ENCODE measurements around the gene ORM2. TPM values are rescaled to one million over a fixed set of nuclear protein-coding genes. Genes with fewer than 3 reads are reported as not detected.
A peak's percentile ranks its signal among the peaks of the same experiment; 100 is the strongest.
"Not testable (repeated sequence)": the region's sequence is repeated elsewhere in the genome, so short reads cannot be mapped to it uniquely, and the experiment has no call there.

Gene ORM2
- total RNA-seq (1 to 10 TPM in 2 of 5 donors, not detected in 3; 1.2 to 2.0 TPM), polyA plus RNA-seq (10 to 100 TPM in 1 of 3 donors, 1 to 10 TPM in 1, not detected in 1; 4.9 to 17.1 TPM)
- long read RNA-seq, donor 1, result 0 reads
- long read RNA-seq, donor 2, result 0 reads
- long read RNA-seq, donor 3, result 0 reads
- long read RNA-seq, donor 4, result 0 reads
- long read RNA-seq, donor 5, result 0 reads
- long read RNA-seq, donor 6, partial matches to known transcripts, result 0 of 1 reads
- long read RNA-seq, donor 6, other reads (novel, unspliced or antisense), result 0 of 1 reads
- long read RNA-seq, donor 7, partial matches to known transcripts, result 0 of 1 reads
- long read RNA-seq, donor 7, other reads (novel, unspliced or antisense), result 0 of 1 reads
- long read RNA-seq, donor 8, partial matches to known transcripts, result 0 of 1 reads
- long read RNA-seq, donor 8, other reads (novel, unspliced or antisense), result 0 of 1 reads
- long read RNA-seq, donor 9, result 0 reads
- long read RNA-seq, donor 10, result 0 reads

DNA sequence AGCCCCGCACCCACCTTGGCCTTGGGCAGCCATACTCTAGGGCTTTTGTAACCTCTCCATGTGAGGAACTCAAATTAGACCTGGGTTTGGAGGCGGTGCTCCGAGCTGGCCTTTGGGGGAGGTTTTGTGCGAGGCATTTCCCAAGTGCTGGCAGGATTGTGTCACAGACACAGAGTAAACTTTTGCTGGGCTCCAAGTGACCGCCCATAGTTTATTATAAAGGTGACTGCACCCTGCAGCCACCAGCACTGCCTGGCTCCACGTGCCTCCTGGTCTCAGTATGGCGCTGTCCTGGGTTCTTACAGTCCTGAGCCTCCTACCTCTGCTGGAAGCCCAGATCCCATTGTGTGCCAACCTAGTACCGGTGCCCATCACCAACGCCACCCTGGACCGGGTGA, at the start of gene ORM2:
ORM2 (plus strand) TSS at position 245 of the 398 bp plus-strand sequence; CDS start at position 281, 36 bp downstream.
- H3K36me3 ChIP-seq; intact Hi-C loops (cut with DNase I; ENCODE audit: low total_unique reads); DNase-seq; H3K27ac ChIP-seq; H3K4me3 ChIP-seq; H3K9me3 ChIP-seq: not testable (repeated sequence)
- Histone ChIP-seq H3K27me3 (peaks cover 0 to 10% (median 0%) of the 10 kb centered on the region in 3 donors), H3K4me1 (peaks cover 0 to 17% (median 10%) of the 10 kb centered on the region in 4 donors)
- WGBS, 5 donors, result 22 to 35% methylated on average over 1 to 2 of the region's 10 CpGs; no CpG with 5 or more reads in 3 of the 5 donors

DNA sequence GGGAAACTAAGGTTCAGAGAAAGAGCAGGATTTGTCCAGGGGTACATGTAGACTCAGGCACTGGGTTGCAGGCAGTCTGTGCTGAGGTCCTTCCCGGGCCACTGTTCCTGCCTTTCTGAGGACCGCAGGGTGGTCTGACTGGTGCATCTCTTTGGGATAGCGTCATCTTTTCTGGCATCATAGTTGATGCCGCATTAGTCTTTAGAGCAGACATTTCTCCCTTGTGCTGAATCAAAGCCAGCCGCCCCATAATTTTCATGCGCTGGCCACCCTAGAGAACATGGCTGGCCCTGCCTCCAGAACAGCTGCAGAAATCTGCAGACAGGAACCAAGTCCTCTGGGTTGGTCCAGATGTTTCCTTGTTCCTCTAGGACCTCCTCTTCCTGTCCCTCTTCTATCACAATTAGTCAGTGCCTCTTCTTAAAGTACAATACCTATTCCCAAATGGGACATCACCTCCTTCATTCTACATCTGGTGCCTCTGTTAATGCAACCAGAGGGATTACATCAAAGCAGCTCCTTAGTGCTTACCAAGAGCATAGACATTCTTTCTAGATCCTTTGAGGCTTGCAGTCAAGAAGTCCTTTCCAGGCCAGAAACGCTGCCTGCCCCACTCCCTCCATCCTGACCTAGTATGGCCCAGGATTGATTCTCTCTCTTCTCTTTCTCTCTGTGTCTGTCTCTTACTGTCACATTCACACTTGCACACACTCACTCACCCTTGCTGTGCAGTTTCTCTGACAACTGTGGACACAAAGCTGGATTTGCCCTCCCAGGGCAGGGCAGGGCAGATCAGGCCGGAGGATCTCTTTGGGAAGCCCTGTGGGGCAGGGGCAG, 48.8 kb upstream of the ORM2 start:
- Histone ChIP-seq H3K4me1 (no peaks in the 10 kb centered on the region), H3K9me3 (no peaks in the 10 kb centered on the region), H3K27ac (no peak overlapping the region), H3K36me3 (peaks cover 0 to 7% (median 0%) of the 10 kb centered on the region in 4 donors), H3K27me3 (no peaks in the 10 kb centered on the region), H3K4me3 (no peak overlapping the region)
- intact Hi-C loops (cut with DNase I; ENCODE audit: low total_unique reads), result no loop called here
- no peak for DNase-seq
- TF ChIP-seq EP300 (IDR thresholded peaks at IDR 0.05) (no peak), POLR2A (IDR thresholded peaks at IDR 0.05) (no peak), POLR2AphosphoS5 (IDR thresholded peaks at IDR 0.05) (no peak)
- TF ChIP-seq, protein P1, sequence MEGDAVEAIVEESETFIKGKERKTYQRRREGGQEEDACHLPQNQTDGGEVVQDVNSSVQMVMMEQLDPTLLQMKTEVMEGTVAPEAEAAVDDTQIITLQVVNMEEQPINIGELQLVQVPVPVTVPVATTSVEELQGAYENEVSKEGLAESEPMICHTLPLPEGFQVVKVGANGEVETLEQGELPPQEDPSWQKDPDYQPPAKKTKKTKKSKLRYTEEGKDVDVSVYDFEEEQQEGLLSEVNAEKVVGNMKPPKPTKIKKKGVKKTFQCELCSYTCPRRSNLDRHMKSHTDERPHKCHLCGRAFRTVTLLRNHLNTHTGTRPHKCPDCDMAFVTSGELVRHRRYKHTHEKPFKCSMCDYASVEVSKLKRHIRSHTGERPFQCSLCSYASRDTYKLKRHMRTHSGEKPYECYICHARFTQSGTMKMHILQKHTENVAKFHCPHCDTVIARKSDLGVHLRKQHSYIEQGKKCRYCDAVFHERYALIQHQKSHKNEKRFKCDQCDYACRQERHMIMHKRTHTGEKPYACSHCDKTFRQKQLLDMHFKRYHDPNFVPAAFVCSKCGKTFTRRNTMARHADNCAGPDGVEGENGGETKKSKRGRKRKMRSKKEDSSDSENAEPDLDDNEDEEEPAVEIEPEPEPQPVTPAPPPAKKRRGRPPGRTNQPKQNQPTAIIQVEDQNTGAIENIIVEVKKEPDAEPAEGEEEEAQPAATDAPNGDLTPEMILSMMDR (IDR thresholded peaks at IDR 0.05), result no peak
- 54 to 83% (median 76%) methylated on average over 7 to 8 of the region's 8 CpGs for WGBS, 5 donors

DNA sequence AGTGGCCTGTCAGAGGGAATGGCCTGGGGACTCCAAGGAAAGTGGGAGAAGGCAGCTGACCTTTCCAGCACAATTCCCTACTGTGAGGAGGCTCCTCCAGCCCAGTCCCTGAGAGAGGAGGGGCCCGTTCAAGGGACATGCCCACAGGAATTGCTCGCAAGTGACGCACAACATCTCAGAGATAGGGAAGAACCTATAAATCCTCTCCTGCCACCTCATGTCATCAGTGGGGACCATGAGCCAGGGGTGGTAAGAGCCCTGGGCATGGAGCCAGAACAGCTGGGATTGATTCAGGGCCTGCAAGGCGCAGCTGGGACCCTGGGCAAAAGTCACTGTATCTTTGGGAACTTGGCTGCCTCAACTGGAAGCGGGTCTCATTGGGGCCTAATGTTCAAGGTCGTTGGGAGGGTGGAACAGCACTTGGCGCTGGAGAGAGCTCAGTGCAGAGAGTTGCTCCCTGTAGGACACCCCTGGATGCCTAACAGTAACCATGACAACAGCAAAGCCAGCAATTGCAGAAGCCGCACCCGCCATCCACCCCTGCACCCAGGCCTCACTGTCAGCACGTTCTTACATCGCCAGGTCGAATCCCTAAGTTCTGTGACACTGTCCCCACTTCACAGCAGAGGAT, 48.1 kb upstream of the ORM2 start:
- Histone ChIP-seq H3K27ac (no peak overlapping the region), H3K4me3 (no peak overlapping the region), H3K4me1 (no peaks in the 10 kb centered on the region), H3K36me3 (peaks cover 0 to 7% (median 0%) of the 10 kb centered on the region in 4 donors), H3K27me3 (no peaks in the 10 kb centered on the region), H3K9me3 (no peaks in the 10 kb centered on the region)
- 76 to 88% (median 83%) methylated on average over 9 to 12 of the region's 12 CpGs for WGBS, 5 donors
- TF ChIP-seq POLR2A (IDR thresholded peaks at IDR 0.05) (no peak), EP300 (IDR thresholded peaks at IDR 0.05) (no peak), POLR2AphosphoS5 (IDR thresholded peaks at IDR 0.05) (no peak)
- TF ChIP-seq, protein P1 (IDR thresholded peaks at IDR 0.05), result no peak
- intact Hi-C loops (cut with DNase I; ENCODE audit: low total_unique reads), result no loop called here
- DNase-seq, result peak in 1 of 2 donors; percentile 67

DNA sequence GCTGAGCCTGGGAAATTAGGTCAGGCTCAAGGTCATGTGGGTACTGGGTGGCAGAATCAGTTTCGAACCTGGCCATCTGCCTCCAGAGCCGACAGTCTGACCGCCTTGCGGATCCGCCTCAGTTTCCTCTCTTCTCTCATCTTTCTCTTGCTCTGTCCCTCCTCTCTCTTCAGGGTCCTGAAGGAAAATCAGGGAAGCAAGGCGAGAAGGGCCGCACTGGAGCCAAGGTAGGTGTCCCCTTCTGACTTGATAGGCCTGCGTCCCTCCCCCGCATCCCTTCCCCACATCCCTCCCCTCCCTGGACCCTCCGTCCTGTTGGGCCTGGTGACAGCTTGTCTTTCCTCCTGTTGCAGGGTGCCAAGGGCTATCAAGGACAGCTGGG, 47.6 kb upstream of the ORM2 start:
- no peak overlapping the region for H3K4me3 ChIP-seq
- no peak for TF ChIP-seq POLR2A (IDR thresholded peaks at IDR 0.05)
- TF ChIP-seq, protein P1 (IDR thresholded peaks at IDR 0.05), result no peak
- no peak for TF ChIP-seq POLR2AphosphoS5 (IDR thresholded peaks at IDR 0.05)
- no peak for TF ChIP-seq EP300 (IDR thresholded peaks at IDR 0.05)
- 82 to 96% (median 94%) methylated on average over 10 of the region's 10 CpGs for WGBS, 5 donors
- no peak overlapping the region for H3K27ac ChIP-seq
- no peaks in the 10 kb centered on the region for H3K27me3 ChIP-seq
- no peak for DNase-seq
- intact Hi-C loops (cut with DNase I; ENCODE audit: low total_unique reads), result no loop called here
- H3K4me1 ChIP-seq, result no peaks in the 10 kb centered on the region
- peaks cover 0 to 7% (median 0%) of the 10 kb centered on the region in 4 donors for H3K36me3 ChIP-seq
- H3K9me3 ChIP-seq, result no peaks in the 10 kb centered on the region

Data from stomach (tissue), 19 donors.